ENCODE data around the gene EMC9.

Gene EMC9

DNA sequence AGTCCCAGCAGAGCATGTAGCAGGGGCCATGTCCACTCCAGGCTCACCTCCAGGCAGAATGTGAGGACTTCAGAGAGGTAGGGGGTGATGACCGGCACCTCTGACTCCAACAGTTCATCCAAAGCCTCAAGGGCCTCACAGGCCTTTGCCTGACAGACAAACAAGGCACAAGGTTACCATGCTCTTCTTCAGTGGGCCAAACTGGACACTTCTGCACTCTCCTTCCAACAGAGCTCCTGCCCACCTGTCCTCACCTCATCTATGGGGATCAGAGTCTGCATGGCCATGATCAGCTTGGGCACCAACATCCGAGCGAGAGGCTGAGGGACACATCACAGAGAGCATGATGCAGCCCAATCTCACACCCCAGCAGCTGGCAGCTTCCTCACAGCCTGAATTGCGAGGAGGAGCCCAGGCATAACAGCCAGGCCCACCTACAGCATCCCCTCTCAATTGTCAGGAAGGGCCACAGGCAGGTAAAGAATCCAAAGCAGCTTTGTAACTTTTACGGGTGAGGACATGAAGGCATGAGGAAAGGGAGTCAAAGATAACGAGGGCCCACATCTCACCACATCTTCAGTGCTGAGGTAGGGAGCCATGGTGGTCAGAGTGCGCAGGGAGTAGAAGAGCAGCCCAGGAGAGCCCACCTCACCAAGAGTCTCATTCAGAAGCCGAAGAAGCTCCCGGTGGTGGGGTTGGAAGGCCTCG lies 45.6 kb upstream of the EMC9 start:
- no peak for DNase-seq (ENCODE audit: extremely low read depth, low read depth)
- TF ChIP-seq, protein P1, sequence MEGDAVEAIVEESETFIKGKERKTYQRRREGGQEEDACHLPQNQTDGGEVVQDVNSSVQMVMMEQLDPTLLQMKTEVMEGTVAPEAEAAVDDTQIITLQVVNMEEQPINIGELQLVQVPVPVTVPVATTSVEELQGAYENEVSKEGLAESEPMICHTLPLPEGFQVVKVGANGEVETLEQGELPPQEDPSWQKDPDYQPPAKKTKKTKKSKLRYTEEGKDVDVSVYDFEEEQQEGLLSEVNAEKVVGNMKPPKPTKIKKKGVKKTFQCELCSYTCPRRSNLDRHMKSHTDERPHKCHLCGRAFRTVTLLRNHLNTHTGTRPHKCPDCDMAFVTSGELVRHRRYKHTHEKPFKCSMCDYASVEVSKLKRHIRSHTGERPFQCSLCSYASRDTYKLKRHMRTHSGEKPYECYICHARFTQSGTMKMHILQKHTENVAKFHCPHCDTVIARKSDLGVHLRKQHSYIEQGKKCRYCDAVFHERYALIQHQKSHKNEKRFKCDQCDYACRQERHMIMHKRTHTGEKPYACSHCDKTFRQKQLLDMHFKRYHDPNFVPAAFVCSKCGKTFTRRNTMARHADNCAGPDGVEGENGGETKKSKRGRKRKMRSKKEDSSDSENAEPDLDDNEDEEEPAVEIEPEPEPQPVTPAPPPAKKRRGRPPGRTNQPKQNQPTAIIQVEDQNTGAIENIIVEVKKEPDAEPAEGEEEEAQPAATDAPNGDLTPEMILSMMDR (IDR thresholded peaks at IDR 0.05; ENCODE audit: low read depth, low read length), result no peak

DNA sequence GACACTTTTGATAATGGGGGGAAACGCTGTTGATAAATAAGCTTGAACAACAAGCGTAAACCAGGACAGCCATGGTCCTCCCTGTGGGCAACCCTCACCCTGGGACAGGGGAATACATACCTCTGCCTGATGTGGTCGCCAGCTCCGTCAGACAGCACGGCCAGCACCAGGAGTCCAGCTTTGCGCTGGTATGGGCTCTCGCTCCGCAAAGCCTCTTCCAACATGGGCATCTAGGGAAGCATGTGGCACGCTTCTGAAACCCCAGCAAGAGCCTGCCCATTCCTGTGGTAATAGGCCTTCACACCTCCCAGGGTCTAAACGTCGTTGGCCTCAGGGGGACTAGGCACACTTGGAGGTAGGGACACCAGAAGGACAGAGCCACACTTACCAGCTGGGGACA lies 44.4 kb upstream of the EMC9 start:
- TF ChIP-seq, protein P1 (IDR thresholded peaks at IDR 0.05; ENCODE audit: low read depth, low read length), result no peak

DNA sequence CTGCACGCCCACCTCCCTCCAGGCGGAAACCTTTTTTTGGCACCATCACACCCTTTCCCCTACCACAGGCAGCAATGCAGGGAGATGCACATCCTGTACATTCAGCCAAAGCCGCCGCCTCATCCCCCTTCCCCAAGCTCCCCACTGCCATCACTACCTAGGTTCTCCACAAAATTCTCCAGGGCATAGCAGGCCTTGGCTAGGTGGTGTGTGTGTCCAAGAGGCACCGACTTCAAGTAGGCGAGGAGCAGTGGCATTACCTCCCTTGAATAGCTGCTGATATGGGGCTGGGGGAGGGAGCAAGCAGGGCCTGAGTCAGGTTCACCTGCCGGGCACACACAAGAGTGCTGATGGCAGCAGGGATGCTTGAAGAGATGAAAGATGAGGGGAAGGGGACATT lies 43.6 kb upstream of the EMC9 start:
- DNase-seq (ENCODE audit: extremely low read depth, low read depth), result no peak
- TF ChIP-seq, protein P1 (IDR thresholded peaks at IDR 0.05; ENCODE audit: low read depth, low read length), result no peak

More for the DNA sequence above, 44.4 kb upstream of the EMC9 start:
- DNase-seq (ENCODE audit: extremely low read depth, low read depth), result no peak

DNA sequence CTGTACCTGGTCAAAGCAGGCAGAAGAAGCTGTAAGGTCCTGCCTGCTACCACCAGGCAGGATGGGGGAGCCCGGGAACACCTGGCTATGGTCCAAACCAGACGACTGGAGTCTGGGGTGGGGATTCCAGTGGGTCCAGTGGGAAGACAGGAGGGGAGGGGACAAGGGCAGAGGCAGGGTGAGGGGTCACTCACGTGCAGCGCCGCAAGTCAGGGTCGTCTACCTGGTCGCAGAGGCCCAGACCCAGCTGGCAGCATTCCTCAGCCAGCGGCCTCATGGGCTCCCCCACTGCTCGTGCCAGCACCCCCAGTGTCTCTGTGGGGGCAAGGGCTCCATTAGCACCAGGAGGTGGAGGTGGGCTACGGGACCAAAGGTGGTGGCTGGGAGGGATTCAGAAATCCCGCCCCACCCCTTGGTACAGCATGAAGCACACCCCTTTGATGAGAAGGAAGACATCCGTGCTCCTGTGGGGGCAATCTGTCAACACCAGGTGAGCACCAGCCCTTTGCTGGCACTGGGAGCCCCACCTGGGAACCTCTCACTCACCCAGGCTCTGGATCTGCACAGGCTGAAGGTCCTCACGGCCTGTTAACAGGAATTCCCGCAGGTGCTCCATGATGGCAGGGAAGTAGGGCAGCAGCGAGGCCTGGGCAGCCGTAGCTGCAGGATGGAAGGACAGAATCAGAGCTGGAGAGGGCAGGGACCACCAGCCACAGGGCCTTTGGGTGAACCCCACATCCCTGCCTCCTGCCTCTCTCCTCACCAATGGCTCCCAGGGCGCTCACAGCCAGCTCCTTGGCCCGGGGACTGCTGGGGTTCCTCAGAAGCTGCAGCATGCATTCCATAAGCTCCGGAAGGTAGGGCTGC lies 42.9 kb upstream of the EMC9 start:
- TF ChIP-seq, protein P1 (IDR thresholded peaks at IDR 0.05; ENCODE audit: low read depth, low read length), result no peak
- DNase-seq (ENCODE audit: extremely low read depth, low read depth), result no peak

DNA sequence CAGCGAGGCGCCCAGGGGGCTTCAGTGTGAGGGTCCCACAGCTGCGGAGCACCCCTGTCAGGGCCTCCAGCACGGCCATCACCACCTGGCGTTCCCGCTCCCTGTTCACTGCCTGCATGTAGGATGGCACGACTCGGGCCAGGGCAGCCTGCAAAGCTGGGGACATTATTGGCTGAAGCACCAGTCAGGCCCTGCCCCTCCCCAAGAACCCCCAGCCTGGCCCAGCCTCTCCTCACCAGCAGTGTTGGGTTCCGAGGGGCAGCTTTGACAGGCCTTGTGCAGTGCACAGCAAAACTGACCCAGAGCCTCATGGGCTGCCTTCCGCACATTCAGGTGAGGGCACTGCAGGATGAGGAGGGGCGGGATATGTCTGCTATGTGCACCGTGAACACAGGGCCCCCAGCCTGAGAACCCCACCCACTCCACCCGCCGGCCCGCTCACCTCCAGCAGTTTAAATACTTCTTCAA lies 41.7 kb upstream of the EMC9 start:
- TF ChIP-seq, protein P1 (IDR thresholded peaks at IDR 0.05; ENCODE audit: low read depth, low read length), result no peak
- DNase-seq (ENCODE audit: extremely low read depth, low read depth), result no peak

DNA sequence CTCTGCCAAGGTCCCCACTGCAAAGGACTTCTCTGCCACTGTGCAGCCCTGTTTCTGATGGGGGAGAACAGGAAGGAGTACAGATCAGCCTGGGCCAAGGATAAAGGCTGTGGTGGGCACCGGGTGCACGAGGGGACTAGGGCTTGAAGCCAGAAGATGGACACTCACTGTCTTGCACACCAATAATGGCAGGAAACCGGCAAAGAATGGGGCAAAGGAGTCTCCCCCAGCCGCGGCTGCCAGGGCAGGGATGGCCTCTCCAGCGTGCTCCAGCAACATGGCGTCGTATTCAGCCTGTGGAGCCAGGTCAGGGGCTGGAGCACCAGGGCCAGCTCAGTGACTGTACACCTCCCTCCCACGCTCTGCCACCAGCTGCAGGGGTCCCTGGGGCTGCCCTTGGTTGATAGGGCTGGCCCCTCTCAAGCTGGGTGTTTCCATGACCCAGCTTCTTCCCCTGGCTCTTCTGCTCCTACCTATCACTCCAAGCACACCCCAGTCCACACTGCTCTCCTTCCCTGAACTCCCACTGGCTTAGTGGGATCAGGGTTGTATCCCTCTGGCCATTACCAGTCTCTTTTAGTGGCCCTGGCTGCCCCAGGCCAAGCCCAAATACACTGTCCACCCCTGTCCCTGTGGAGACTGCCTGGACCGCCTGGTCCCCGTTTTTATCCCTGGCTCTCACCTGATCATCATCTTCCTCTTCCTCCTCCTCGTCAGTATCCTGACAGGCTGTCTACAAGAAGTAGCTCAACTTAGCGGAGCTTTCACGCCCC lies 40.9 kb upstream of the EMC9 start:
- DNase-seq (ENCODE audit: extremely low read depth, low read depth), result no peak
- TF ChIP-seq, protein P1 (IDR thresholded peaks at IDR 0.05; ENCODE audit: low read depth, low read length), result no peak
